ENCODE measurements around the gene DENND2A.
"Not testable (repeated sequence)": the region's sequence is repeated elsewhere in the genome, so short reads cannot be mapped to it uniquely, and the experiment has no call there.

The DENND2A gene, protein sequence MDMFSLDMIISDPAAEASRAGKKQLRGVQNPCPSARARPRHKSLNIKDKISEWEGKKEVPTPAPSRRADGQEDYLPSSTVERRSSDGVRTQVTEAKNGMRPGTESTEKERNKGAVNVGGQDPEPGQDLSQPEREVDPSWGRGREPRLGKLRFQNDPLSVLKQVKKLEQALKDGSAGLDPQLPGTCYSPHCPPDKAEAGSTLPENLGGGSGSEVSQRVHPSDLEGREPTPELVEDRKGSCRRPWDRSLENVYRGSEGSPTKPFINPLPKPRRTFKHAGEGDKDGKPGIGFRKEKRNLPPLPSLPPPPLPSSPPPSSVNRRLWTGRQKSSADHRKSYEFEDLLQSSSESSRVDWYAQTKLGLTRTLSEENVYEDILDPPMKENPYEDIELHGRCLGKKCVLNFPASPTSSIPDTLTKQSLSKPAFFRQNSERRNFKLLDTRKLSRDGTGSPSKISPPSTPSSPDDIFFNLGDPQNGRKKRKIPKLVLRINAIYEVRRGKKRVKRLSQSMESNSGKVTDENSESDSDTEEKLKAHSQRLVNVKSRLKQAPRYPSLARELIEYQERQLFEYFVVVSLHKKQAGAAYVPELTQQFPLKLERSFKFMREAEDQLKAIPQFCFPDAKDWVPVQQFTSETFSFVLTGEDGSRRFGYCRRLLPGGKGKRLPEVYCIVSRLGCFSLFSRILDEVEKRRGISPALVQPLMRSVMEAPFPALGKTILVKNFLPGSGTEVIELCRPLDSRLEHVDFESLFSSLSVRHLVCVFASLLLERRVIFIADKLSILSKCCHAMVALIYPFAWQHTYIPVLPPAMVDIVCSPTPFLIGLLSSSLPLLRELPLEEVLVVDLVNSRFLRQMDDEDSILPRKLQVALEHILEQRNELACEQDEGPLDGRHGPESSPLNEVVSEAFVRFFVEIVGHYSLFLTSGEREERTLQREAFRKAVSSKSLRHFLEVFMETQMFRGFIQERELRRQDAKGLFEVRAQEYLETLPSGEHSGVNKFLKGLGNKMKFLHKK

GRCh38 chr7:140640727-140641523, at the start of gene DENND2A:
TSS of gene DENND2A (minus strand) at chr7:140640813. CDS start at chr7:140602397, 38,416 bp downstream.
- no peak for DNase-seq (ENCODE audit: low read depth)

GRCh38 chr7:140689199-140690152, 48.9 kb upstream of the DENND2A start:
- DNase-seq (ENCODE audit: low read depth): no peak

GRCh38 chr7:140688341-140688740, 47.7 kb upstream of the DENND2A start:
- DNase-seq (ENCODE audit: low read depth): no peak

- no peak for DNase-seq (ENCODE audit: low read depth)
Measured at GRCh38 chr7:140686921-140687320, 46.3 kb upstream of the DENND2A start.

DNA sequence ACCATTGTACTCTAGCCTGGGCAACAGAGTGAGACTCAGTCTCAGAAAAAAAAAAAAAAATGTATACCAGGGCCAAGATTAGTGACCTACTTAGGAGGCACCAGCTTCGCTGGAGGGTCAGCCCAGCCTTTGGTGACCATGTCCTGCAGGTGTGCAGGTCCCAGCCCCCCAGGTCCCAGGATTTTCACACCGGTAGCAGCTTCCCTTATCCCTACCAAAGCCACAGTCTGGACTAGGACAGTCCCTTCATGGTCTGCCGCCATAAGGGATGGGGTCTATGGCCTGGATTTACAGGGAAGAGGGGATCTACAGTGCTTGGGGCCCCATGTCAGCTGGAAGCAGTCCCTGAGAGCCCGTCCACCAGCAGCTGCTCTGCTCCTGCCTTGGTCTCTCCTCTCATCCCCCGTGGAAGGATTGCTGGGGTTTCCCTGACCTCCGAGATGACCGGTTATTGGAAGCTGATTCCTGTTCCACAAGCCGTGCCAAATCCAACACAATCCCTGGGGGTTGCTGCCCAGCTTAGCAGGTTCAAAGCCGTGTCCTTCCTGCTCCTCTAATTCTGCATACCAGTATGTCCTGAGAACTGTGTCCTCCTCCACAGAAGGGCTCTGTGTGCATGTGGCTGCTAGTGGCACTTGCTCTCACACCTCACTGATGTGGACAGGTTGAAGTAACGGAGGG, 44.9 kb upstream of the DENND2A start:
- no peak for DNase-seq (ENCODE audit: low read depth)

GRCh38 chr7:140684066-140684950, 43.7 kb upstream of the DENND2A start:
- no peak for DNase-seq (ENCODE audit: low read depth)

DNA sequence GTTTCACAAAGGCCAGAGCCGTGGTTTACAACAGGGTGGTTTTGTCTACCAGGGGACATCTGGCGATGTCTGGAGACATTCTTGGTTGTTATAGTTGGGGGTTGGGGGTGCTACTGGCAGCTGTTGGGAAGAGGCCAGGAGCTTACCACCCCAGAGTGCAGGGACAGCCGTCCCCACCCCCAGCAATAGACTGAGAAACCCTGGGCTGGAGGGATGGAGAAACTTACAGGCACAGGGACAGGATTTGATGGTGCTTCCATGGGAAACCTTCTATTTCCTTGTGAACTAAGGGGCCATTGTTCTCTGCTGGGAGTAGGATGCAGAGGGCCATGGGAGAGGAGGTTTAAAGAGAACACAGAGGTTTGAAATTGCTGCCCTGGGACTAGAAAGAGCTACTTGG, 43.0 kb upstream of the DENND2A start:
- DNase-seq (ENCODE audit: low read depth): no peak

GRCh38 chr7:140681766-140682165, 41.2 kb upstream of the DENND2A start:
- DNase-seq (ENCODE audit: low read depth): no peak

- no peak for DNase-seq (ENCODE audit: low read depth)
Measured at GRCh38 chr7:140680886-140681285, 40.3 kb upstream of the DENND2A start.

DNA sequence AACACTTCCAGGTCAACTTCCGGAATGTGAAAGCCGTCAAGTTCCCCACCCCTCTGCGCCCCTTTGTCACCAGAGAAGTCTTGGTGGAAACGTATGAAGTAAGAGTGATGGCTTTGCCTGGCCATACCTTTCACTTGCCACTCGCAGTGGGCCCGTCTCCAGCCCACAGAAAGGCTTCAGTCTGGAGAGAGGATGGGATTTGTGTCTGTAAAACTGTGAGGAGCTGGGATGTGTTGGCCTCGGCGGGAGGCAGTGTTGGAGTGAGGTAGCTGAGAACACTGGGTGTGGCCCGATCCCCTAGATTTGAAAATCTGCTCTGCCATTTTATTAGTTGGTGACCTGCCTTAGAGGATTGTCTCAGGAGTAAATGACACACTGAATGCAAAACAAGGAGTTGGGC, 38.6 kb upstream of the DENND2A start:
- no peak for DNase-seq (ENCODE audit: low read depth)

DNA sequence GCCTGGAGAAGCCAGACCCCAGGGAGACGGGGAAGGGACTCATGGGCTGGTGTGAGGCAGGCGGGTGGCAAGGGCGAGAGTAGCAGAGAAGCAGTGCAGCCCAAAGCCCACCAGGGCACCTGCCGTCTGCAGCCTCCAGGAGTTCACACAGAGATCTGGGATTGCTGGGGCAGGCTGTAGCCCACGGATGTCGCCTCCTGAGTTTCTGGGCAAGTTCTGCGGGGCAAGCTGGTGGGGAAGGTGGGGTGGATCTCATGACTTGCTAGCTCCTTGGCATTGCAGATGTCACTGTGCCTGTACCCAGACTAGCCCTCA, 38.2 kb upstream of the DENND2A start:
- DNase-seq (ENCODE audit: low read depth): no peak

- no peak for DNase-seq (ENCODE audit: low read depth)
Measured at GRCh38 chr7:140678081-140678815, 37.6 kb upstream of the DENND2A start.

- no peak for DNase-seq (ENCODE audit: low read depth)
Measured at GRCh38 chr7:140677496-140677895, 36.9 kb upstream of the DENND2A start.

- not testable (repeated sequence) for DNase-seq (ENCODE audit: low read depth)
Measured at GRCh38 chr7:140676956-140677355, 36.3 kb upstream of the DENND2A start.

- no peak for DNase-seq (ENCODE audit: low read depth)
Measured at GRCh38 chr7:140676306-140676705, 35.7 kb upstream of the DENND2A start.

GRCh38 chr7:140675726-140676125, 35.1 kb upstream of the DENND2A start:
- no peak for DNase-seq (ENCODE audit: low read depth)

- no peak for DNase-seq (ENCODE audit: low read depth)
Measured at GRCh38 chr7:140674899-140675701, 34.5 kb upstream of the DENND2A start.

GRCh38 chr7:140674356-140674800, 33.8 kb upstream of the DENND2A start:
- no peak for DNase-seq (ENCODE audit: low read depth)

Data from activated T-cell treated with anti-CD3 and anti-CD28 coated beads for 24 hours (primary cell).